Keratinocyte (primary cell): Measurements from ENCODE around the gene JMJD1C. TPM values are rescaled to one million over a fixed set of nuclear protein-coding genes. Genes with fewer than 3 reads are reported as not detected.
"Not testable (repeated sequence)": the region's sequence is repeated elsewhere in the genome, so short reads cannot be mapped to it uniquely, and the experiment has no call there.

Source experiments
- DNase-seq: peaks from one replicate; pipeline ENCODE4 v3.0.0-alpha.2; 2011; ENCODE audit warnings: low read depth, missing footprints, low spot score
- FAIRE-seq: peaks from 2 replicates; lab custom pipeline; 2011; peaks lifted over from hg19 to GRCh38; lab: Jason Lieb, UNC
- H2AFZ ChIP-seq: 2 replicates; pipeline ENCODE4 v1.6.0; 2012; ENCODE audit warnings: low read length, control low read depth, inconsistent platforms; ENCODE audit not compliant: control insufficient read depth
- H3K27ac ChIP-seq: 2 replicates; pipeline ENCODE4 v1.5.1; 2011; ENCODE audit warnings: low read length; ENCODE audit not compliant: control insufficient read depth, insufficient read depth
- H3K27me3 ChIP-seq: 3 replicates; pipeline ENCODE4 v1.6.0; 2011; ENCODE audit warnings: low read length; ENCODE audit not compliant: control insufficient read depth, insufficient read depth; ENCODE audit errors: extremely low read depth
- H3K36me3 ChIP-seq, 2 experiments: 2 replicates in 1 of 2; 3 replicates in 1 of 2; pipeline ENCODE4 v1.5.1; 2011; ENCODE audit warnings: low read length in 2 of 2, mild to moderate bottlenecking in 1 of 2; ENCODE audit not compliant: control insufficient read depth in 2 of 2, insufficient read depth in 2 of 2; ENCODE audit errors: extremely low read depth in 1 of 2
- H3K4me1 ChIP-seq: 3 replicates; pipeline ENCODE4 v1.5.1; 2011; ENCODE audit warnings: low read length; ENCODE audit not compliant: control insufficient read depth, insufficient read depth; ENCODE audit errors: extremely low read depth
- H3K4me2 ChIP-seq: 3 replicates; pipeline ENCODE4 v1.6.0; 2011; ENCODE audit warnings: low read depth, low read length; ENCODE audit not compliant: control insufficient read depth, insufficient read depth; ENCODE audit errors: extremely low read depth
- H3K4me3 ChIP-seq, 3 experiments: fragments of 200-600 bp in 1 of 3; sonication (generic) in 1 of 3; 2 replicates in 2 of 3; 3 replicates in 1 of 3; pipeline ENCODE4 v1.5.1; 2011 to 2016; ENCODE audit warnings: low read length in 3 of 3, mild to moderate bottlenecking in 3 of 3, control low read depth in 2 of 3, inconsistent platforms in 1 of 3, low read depth in 1 of 3, mixed read lengths in 1 of 3, mixed run types in 1 of 3, moderate library complexity in 1 of 3; ENCODE audit not compliant: control insufficient read depth in 2 of 3, insufficient read depth in 2 of 3; ENCODE audit errors: extremely low read depth in 1 of 3
- H3K79me2 ChIP-seq: 2 replicates; pipeline ENCODE4 v1.6.0; 2012; ENCODE audit warnings: low read length; ENCODE audit not compliant: control insufficient read depth, insufficient read depth
- H3K9ac ChIP-seq: 3 replicates; pipeline ENCODE4 v1.6.0; 2011; ENCODE audit warnings: low read length; ENCODE audit not compliant: control insufficient read depth, insufficient read depth; ENCODE audit errors: extremely low read depth
- H3K9me1 ChIP-seq: 3 replicates; pipeline ENCODE4 v1.6.0; 2011; ENCODE audit warnings: low read length; ENCODE audit not compliant: control insufficient read depth, insufficient read depth; ENCODE audit errors: extremely low read depth
- H3K9me3 ChIP-seq: 2 replicates; pipeline ENCODE4 v1.5.1; 2012; ENCODE audit warnings: low read depth, low read length; ENCODE audit not compliant: control insufficient read depth
- H4K20me1 ChIP-seq: 3 replicates; pipeline ENCODE4 v1.6.0; 2011; ENCODE audit warnings: low read length; ENCODE audit not compliant: control insufficient read depth, insufficient read depth; ENCODE audit errors: extremely low read depth
- CTCF ChIP-seq, 3 experiments: IDR thresholded peaks in 1 of 3; conservative IDR thresholded peaks in 1 of 3; optimal IDR thresholded peaks in 1 of 3; 2 replicates in 2 of 3; 3 replicates in 1 of 3; pipeline versions ENCODE3 to v1.5.1; 2011; ENCODE audit warnings: low read length in 3 of 3, mild to moderate bottlenecking in 3 of 3, moderate library complexity in 2 of 3, control low read depth in 1 of 3, inconsistent platforms in 1 of 3; ENCODE audit not compliant: insufficient read depth in 2 of 3; ENCODE audit errors: extremely low read depth in 1 of 3
- EZH2 ChIP-seq: IDR thresholded peaks from one replicate; pipeline ENCODE4 v1.6.1; 2012; ENCODE audit warnings: inconsistent platforms, mild to moderate bottlenecking, low read length, moderate library complexity
- dilution Hi-C: fragments of 300-500 bp; cut with MboI; formaldehyde crosslinking; loops from one replicate; pipeline ENCODE4 v1.7.0; 2020; ENCODE audit warnings: low sequenced_read_pairs; ENCODE audit not compliant: extremely low pct_ligation_motif_present
- polyA plus RNA-seq, 5 experiments: library from polyadenylated mRNA; depleted of rRNA in 3 of 5; stranded (reverse) in 3 of 5; stranded (forward) in 1 of 5; unstranded in 1 of 5; fragments of >200 nt; gene quantifications; 1 replicate in 1 of 5; 2 replicates in 3 of 5; 3 replicates in 1 of 5; pipeline versions ENCODE4 v1.2.1 to v1.2.3, GENCODE V29; 2011 to 2012; ENCODE audit warnings: missing spikeins in 2 of 5, low read depth in 1 of 5, low replicate concordance in 1 of 5

The JMJD1C gene
- polyA plus RNA-seq, 1 donor (not counting 4 experiments of a cell fraction or from before 2014, with no cell fraction given): 38.2 TPM

GRCh38 chr10:63343476-63343875 is 122.3 kb downstream of the JMJD1C start:
- Histone ChIP-seq H3K79me2 (peaks cover 46% of the 10 kb centered on the region), H3K36me3 (peaks cover 0 to 2% of the 10 kb centered on the region in 2 experiments), H4K20me1 (peaks cover 2% of the 10 kb centered on the region), H2AFZ (no peak overlapping the region), H3K4me2 (no peak overlapping the region), H3K9ac (no peak overlapping the region), H3K4me3 (no peak overlapping the region), H3K9me1 (no peaks in the 10 kb centered on the region), H3K27ac (no peak overlapping the region), H3K27me3 (no peaks in the 10 kb centered on the region), H3K4me1 (no peaks in the 10 kb centered on the region), H3K9me3 (no peaks in the 10 kb centered on the region)
- DNase-seq (no peak), FAIRE-seq (no peak)
- dilution Hi-C loops: no loop called here
- TF ChIP-seq CTCF (optimal IDR thresholded peaks at IDR 0.05 in 1 of 3, IDR thresholded peaks at IDR 0.05 in 1 of 3, conservative IDR thresholded peaks at IDR 0.05 in 1 of 3; ENCODE audit: extremely low read depth in 1 of 3, insufficient read depth in 2 of 3, low read length in 3 of 3): no peak
- no peak for TF ChIP-seq EZH2

- H3K4me1 ChIP-seq, dilution Hi-C loops, DNase-seq, H3K27me3 ChIP-seq, H3K4me2 ChIP-seq, H4K20me1 ChIP-seq, H3K36me3 ChIP-seq, H3K9ac ChIP-seq, H3K9me3 ChIP-seq, FAIRE-seq, H3K27ac ChIP-seq, H3K4me3 ChIP-seq, H2AFZ ChIP-seq, H3K9me1 ChIP-seq: not testable (repeated sequence)
- peaks cover 24% of the 10 kb centered on the region for H3K79me2 ChIP-seq
Observed at GRCh38 chr10:63339640-63340039, 126.1 kb downstream of the JMJD1C start.
